Activated naive CD8-positive, alpha-beta T cell treated with anti-CD3 and anti-CD28 coated beads, Interleukin-2, amount 10 ng/mL, durations not matched to agents 7 days and 5 days (primary cell): Measurements from ENCODE around the gene HECTD4. TPM values are rescaled to one million over a fixed set of nuclear protein-coding genes. Genes with fewer than 3 reads are reported as not detected.
"Not testable (repeated sequence)": the region's sequence is repeated elsewhere in the genome, so short reads cannot be mapped to it uniquely, and the experiment has no call there.

Source experiments
- ATAC-seq: fragments of 150-1000 bp; cut with Tn5 transposase; one replicate; pipeline ENCODE4 v1.10.0; 2021; ENCODE audit warnings: low read depth, moderate library complexity
- POLR2A ChIA-PET: fragments of 350-600 bp; sonication (Branson Sonifier 250); formaldehyde crosslinking; loops from one replicate; lab custom pipeline; 2021; ENCODE audit warnings: antibody characterized with exemption; lab: Charles Lee
- DNase-seq: peaks from one replicate; pipeline ENCODE4 v3.0.0; 2021
- H3K27ac Mint-ChIP-seq: one replicate; pipeline ENCODE4 v1.8.0; 2022; ENCODE audit warnings: mild to moderate bottlenecking, mixed read lengths
- H3K27me3 Mint-ChIP-seq: one replicate; pipeline ENCODE4 v1.8.0; 2022; ENCODE audit warnings: mild to moderate bottlenecking, moderate library complexity, mixed read lengths
- H3K36me3 Mint-ChIP-seq: one replicate; pipeline ENCODE4 v1.8.0; 2021; ENCODE audit warnings: mild to moderate bottlenecking, mixed read lengths
- H3K4me1 Mint-ChIP-seq: one replicate; pipeline ENCODE4 v1.8.0; 2021; ENCODE audit warnings: mixed read lengths
- H3K4me3 Mint-ChIP-seq: one replicate; pipeline ENCODE4 v1.8.0; 2022; ENCODE audit warnings: mild to moderate bottlenecking, moderate library complexity, mixed read lengths
- H3K9me3 Mint-ChIP-seq: one replicate; pipeline ENCODE4 v1.8.0; 2021; ENCODE audit warnings: mixed read lengths
- total RNA-seq, 2 experiments: library from RNA; stranded (reverse); gene quantifications; one replicate each; pipeline ENCODE4 v1.2.3, GENCODE V29; 2021

HECTD4 gene
- total RNA-seq, 2 experiments from 2014 or later, result 45.8 to 47.0 TPM

- Mint-ChIP-seq H3K27me3 (peaks cover 17% of the 10 kb centered on the region), H3K4me3 (no peak overlapping the region), H3K27ac (no peak overlapping the region), H3K36me3 (no peaks in the 10 kb centered on the region), H3K9me3 (peaks cover 2% of the 10 kb centered on the region), H3K4me1 (no peaks in the 10 kb centered on the region)
- no peak for ATAC-seq
- DNase-seq, result no peak
- POLR2A ChIA-PET, result no interaction called here
Observed at GRCh38 chr12:112393328-112393727, 11.1 kb upstream of the HECTD4 start.

- H3K9me3 Mint-ChIP-seq, ATAC-seq, POLR2A ChIA-PET, H3K4me3 Mint-ChIP-seq, H3K36me3 Mint-ChIP-seq, H3K27ac Mint-ChIP-seq, DNase-seq: not testable (repeated sequence)
- peaks cover 10% of the 10 kb centered on the region for H3K4me1 Mint-ChIP-seq
- peaks cover 13% of the 10 kb centered on the region for H3K27me3 Mint-ChIP-seq
Observed at GRCh38 chr12:112389922-112390654, 7.9 kb upstream of the HECTD4 start.

DNA sequence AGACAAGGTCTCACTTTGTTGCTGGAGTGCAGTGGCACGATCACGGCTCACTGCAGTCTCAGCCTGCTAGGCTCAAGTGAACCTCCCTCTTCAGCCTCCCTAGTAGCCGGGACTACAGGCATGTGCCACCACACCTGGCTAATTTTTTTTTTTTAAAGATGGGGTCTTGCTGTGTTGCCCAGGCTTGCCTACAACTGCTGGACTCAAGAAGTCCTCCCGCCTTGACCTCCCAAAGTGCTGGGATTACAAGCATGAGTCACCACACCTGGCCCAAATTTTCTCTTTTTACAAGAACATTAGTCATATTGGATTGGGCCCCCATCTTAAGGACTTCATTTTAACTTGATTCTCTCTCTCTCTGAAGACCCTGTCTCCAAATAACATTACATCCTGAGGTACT lies 7.0 kb upstream of the HECTD4 start:
- H3K9me3 Mint-ChIP-seq, result no peaks in the 10 kb centered on the region
- H3K4me3 Mint-ChIP-seq, result no peak overlapping the region
- no peak for DNase-seq
- peaks cover 10% of the 10 kb centered on the region for H3K4me1 Mint-ChIP-seq
- no peaks in the 10 kb centered on the region for H3K36me3 Mint-ChIP-seq
- H3K27me3 Mint-ChIP-seq, result peaks cover 13% of the 10 kb centered on the region
- no peak for ATAC-seq
- H3K27ac Mint-ChIP-seq, result no peak overlapping the region
- POLR2A ChIA-PET, result no interaction called here

DNA sequence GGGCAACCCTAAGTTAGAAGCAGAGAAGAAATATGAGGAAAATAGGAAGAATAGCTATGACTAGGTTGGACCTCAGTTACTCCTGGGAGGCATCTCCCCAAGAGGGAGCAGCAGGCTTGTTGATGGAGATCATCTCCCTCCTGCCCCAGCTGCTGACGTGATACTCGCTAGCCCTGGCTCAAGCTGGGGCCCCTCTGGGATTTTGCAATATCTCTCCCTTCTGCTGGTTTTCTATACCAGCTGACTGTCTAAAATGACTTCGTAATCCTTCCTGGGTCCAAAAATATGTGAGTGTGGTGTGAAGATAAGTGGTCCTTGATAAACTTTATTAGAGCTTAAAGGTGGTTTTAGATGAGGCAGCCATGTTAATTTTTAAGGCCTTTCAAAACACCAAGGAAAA lies 4.5 kb upstream of the HECTD4 start:
- Mint-ChIP-seq H3K4me3 (no peak overlapping the region), H3K27me3 (peaks cover 13% of the 10 kb centered on the region), H3K4me1 (peaks cover 14% of the 10 kb centered on the region), H3K27ac (no peak overlapping the region), H3K36me3 (no peaks in the 10 kb centered on the region), H3K9me3 (no peaks in the 10 kb centered on the region)
- no peak for DNase-seq
- POLR2A ChIA-PET, result interaction anchor here (1.1 kb wide), 1 partner anchor 189 kb away, joined by 3 read pairs; no protein-coding TSS in a partner anchor
- no peak for ATAC-seq

GRCh38 chr12:112382866-112383265 lies 635 bp upstream of the HECTD4 start:
- Mint-ChIP-seq H3K4me1 (peaks cover 29% of the 10 kb centered on the region), H3K9me3 (no peaks in the 10 kb centered on the region), H3K4me3 (peak overlapping the region; percentile 98), H3K27me3 (no peaks in the 10 kb centered on the region), H3K36me3 (no peaks in the 10 kb centered on the region), H3K27ac (peak overlapping the region; percentile 93)
- DNase-seq (no peak), ATAC-seq (no peak)
- POLR2A ChIA-PET, result no interaction called here

- DNase-seq, result no peak
- no peaks in the 10 kb centered on the region for H3K9me3 Mint-ChIP-seq
- peaks cover 22% of the 10 kb centered on the region for H3K4me1 Mint-ChIP-seq
- no peaks in the 10 kb centered on the region for H3K27me3 Mint-ChIP-seq
- no peaks in the 10 kb centered on the region for H3K36me3 Mint-ChIP-seq
- H3K4me3 Mint-ChIP-seq, result peak overlapping the region; percentile 94
- POLR2A ChIA-PET, result interaction anchor here (1.1 kb wide), 1 partner anchor 597 kb away, joined by 3 read pairs; the partner anchor contains the start of gene OAS2
- ATAC-seq, result peak; percentile 24
- H3K27ac Mint-ChIP-seq, result peak overlapping the region; percentile 86
Observed at GRCh38 chr12:112381406-112381882, 787 bp downstream of the HECTD4 start.

DNA sequence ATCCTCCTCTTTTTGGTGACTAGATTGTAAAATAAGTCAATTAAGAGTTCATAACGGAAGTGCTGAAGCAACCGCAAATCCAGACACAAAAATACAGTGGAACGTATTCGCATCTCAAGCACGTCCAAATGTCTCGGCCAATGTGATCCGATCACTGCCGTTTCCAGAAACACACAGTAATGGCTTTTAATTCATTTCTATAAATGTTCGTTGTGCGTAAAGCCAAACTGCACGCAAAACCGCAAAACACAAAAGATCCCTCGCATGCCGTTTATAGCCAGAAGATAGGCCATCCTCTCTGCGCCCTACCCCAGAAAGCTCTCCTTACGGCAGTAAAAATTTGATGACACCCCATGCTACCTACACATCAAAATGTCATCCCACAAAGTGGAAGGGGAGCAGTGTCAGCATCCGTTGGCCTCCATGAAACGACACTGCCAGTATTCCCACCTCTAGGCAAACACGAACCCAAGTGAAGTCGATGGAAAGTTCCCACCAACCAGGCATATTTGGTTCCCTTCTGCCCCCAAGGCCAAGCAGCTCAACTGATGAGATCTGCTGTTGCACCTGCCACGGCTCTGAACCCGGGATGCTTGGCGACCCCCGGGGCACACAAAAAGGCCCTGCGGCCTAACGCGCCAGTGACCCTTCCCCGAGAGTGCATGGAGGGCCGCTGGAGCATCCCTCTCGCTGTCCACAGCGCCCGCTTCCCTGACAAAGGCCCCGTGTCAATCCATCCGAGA lies 1.4 kb downstream of the HECTD4 start:
- no peaks in the 10 kb centered on the region for H3K36me3 Mint-ChIP-seq
- POLR2A ChIA-PET, result interaction anchor here (1.1 kb wide), 1 partner anchor 598 kb away, joined by 3 read pairs; the partner anchor contains the start of gene OAS2
- peak; percentile 45 for DNase-seq
- no peak for ATAC-seq
- no peaks in the 10 kb centered on the region for H3K27me3 Mint-ChIP-seq
- H3K4me3 Mint-ChIP-seq, result peak overlapping the region; percentile 94
- H3K4me1 Mint-ChIP-seq, result peaks cover 21% of the 10 kb centered on the region
- H3K27ac Mint-ChIP-seq, result peak overlapping the region; percentile 86
- H3K9me3 Mint-ChIP-seq, result no peaks in the 10 kb centered on the region

GRCh38 chr12:112375105-112375504 lies 7.1 kb downstream of the HECTD4 start:
- Mint-ChIP-seq H3K27ac (no peak overlapping the region), H3K4me3 (no peak overlapping the region), H3K4me1 (peaks cover 14% of the 10 kb centered on the region), H3K27me3 (no peaks in the 10 kb centered on the region), H3K36me3 (peaks cover 4% of the 10 kb centered on the region), H3K9me3 (no peaks in the 10 kb centered on the region)
- ATAC-seq (no peak), DNase-seq (no peak)
- POLR2A ChIA-PET, result no interaction called here

DNA sequence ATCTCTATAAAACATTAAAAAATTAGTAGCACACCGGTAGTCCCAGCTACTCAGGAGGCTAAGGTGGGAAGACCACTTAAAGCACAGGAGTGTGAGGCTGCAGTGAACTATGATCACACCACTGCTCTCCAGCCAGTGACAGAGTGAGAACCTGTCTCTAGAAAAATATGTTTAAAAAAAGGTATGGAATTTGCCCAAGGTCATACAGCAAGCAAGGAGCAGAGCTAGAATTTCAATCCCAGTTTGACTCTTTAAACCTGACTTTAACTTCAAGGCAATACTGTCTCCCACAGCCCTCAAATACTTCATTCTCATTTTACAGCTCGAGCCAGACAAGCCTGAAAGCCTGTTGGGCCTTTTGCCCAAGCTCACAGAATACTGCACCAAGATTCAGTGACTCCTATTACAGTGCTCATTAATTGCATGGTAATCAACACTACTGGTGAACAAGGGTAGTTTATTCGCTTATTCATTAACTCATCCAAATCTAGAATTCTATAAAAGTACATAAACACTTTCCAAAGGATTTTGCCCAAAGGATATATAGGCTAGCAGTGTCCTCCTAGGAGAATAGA lies 8.0 kb downstream of the HECTD4 start:
- peaks cover 4% of the 10 kb centered on the region for H3K36me3 Mint-ChIP-seq
- no peaks in the 10 kb centered on the region for H3K9me3 Mint-ChIP-seq
- no peak for DNase-seq
- peaks cover 14% of the 10 kb centered on the region for H3K4me1 Mint-ChIP-seq
- H3K4me3 Mint-ChIP-seq, result no peak overlapping the region
- POLR2A ChIA-PET, result no interaction called here
- H3K27ac Mint-ChIP-seq, result no peak overlapping the region
- no peak for ATAC-seq
- no peaks in the 10 kb centered on the region for H3K27me3 Mint-ChIP-seq

DNA sequence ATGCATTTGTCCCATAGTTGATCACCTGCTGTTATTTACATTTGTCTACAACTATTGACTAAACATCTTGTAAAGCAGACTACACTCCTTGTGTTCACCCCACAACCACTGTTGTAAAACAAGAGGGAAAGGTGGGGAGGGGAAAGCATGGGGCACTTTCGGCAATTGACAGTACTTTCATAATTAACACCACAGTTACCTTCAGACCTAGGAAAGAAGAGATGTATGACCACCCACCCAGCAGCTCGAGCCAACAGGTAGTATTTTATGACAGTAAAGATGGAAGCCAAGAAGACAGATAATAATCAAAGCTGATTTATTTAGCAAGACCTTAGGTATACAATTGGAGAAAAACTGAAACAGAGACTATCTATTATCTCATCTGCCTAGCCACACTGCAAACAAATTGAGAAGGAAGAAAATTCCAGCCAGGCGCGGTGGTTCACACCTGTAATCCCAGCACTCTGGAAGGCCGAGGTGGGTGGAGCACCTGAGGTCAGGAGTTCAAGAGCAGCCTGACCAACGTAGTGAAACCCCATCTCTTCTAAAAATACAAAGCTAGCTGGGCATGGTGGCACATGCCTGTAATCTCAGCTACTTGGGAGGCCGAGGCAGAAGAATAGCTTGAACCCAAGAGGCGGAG lies 11.2 kb downstream of the HECTD4 start:
- POLR2A ChIA-PET, result no interaction called here
- ATAC-seq (no peak), DNase-seq (no peak)
- H3K27me3 Mint-ChIP-seq, result no peaks in the 10 kb centered on the region
- H3K9me3 Mint-ChIP-seq, result no peaks in the 10 kb centered on the region
- H3K4me3 Mint-ChIP-seq, result no peak overlapping the region
- H3K27ac Mint-ChIP-seq, result no peak overlapping the region
- peaks cover 12% of the 10 kb centered on the region for H3K4me1 Mint-ChIP-seq
- H3K36me3 Mint-ChIP-seq, result peaks cover 4% of the 10 kb centered on the region

DNA sequence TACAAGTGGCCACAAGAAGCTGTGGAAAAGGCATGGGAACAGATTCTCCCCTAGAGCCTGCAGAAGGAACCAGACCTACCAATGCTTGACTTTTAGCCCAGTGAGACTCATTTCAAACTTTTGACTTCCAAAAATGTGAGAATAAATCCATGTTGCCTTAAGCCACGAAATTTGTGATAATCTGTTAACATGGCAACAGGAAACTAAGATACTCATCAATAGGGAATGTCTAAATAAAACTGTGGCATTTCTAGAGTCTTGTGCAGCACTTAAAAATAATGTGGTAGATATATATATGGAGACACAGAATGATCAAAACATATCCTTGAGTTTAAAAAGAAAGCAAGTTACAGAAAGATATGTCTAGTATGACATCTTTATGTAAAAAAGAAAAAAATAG lies 12.0 kb downstream of the HECTD4 start:
- no peak for DNase-seq
- POLR2A ChIA-PET, result no interaction called here
- H3K4me1 Mint-ChIP-seq, result peaks cover 12% of the 10 kb centered on the region
- no peak for ATAC-seq
- no peak overlapping the region for H3K4me3 Mint-ChIP-seq
- peaks cover 3% of the 10 kb centered on the region for H3K36me3 Mint-ChIP-seq
- no peaks in the 10 kb centered on the region for H3K27me3 Mint-ChIP-seq
- H3K27ac Mint-ChIP-seq, result no peak overlapping the region
- H3K9me3 Mint-ChIP-seq, result no peaks in the 10 kb centered on the region

- no peaks in the 10 kb centered on the region for H3K27me3 Mint-ChIP-seq
- no peak for ATAC-seq
- H3K9me3 Mint-ChIP-seq, result no peaks in the 10 kb centered on the region
- peaks cover 10% of the 10 kb centered on the region for H3K4me1 Mint-ChIP-seq
- H3K4me3 Mint-ChIP-seq, result no peak overlapping the region
- H3K36me3 Mint-ChIP-seq, result no peaks in the 10 kb centered on the region
- H3K27ac Mint-ChIP-seq, result no peak overlapping the region
- DNase-seq, result no peak
- POLR2A ChIA-PET, result no interaction called here
Observed at GRCh38 chr12:112368856-112369255, 13.4 kb downstream of the HECTD4 start.

DNA sequence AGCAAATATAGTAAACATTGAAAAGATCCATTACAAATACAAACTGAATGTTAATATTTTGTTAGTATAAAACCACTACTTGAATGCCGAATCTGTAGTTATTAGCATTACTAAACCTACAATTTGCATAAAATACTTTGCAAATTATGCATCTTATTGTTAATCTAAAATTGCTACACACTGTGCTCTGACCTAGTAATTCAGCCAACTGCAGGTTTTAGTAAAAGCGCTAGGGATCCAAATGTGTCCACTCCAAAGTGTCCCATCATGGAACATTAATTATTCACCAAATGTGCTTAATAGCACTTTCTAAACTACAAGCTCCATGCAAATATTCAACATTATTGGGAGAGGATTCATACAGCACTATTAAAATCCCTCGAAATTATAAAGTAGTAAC lies 14.3 kb downstream of the HECTD4 start:
- Mint-ChIP-seq H3K27ac (no peak overlapping the region), H3K27me3 (no peaks in the 10 kb centered on the region), H3K36me3 (no peaks in the 10 kb centered on the region), H3K4me1 (peaks cover 8% of the 10 kb centered on the region), H3K4me3 (no peak overlapping the region), H3K9me3 (no peaks in the 10 kb centered on the region)
- DNase-seq, result no peak
- no peak for ATAC-seq
- POLR2A ChIA-PET, result no interaction called here
